HCT116 (cell line): ENCODE data around the gene ERAL1. TPM values are rescaled to one million over a fixed set of nuclear protein-coding genes. Genes with fewer than 3 reads are reported as not detected.

ENCODE experiments used
- ATAC-seq: fragments of 200-7000 bp; cut with Tn5 transposase; 2 replicates; pipeline ENCODE4 v1.9.1; 2020; ENCODE audit warnings: mild to moderate bottlenecking, moderate library complexity
- BruUV-seq: library from RNA; stranded (reverse); fragments of 400-500 nt; replicated peaks from 2 replicates; lab custom pipeline; 2021; lab: Mats Ljungman, UMichigan
- CTCF ChIA-PET: fragments of 300-600 bp; sonication (Branson Sonifier 250); formaldehyde crosslinking; loops from one replicate; lab custom pipeline; 2021; ENCODE audit warnings: antibody characterized with exemption; lab: Charles Lee
- POLR2A ChIA-PET: fragments of 300-600, 350-600 bp; sonication (Branson Sonifier 250); formaldehyde crosslinking; loops from one replicate; lab custom pipeline; 2021; ENCODE audit warnings: antibody characterized with exemption; lab: Charles Lee
- RAD21 ChIA-PET, 2 experiments: fragments of 300-600 bp; sonication (Branson Sonifier 250); formaldehyde crosslinking; loops; one replicate each; lab custom pipeline; 2023; ENCODE audit warnings: low total read pairs in 2 of 2; ENCODE audit not compliant: uncharacterized antibody in 2 of 2, unreplicated experiment in 2 of 2, low non-redundant PET in 1 of 2; lab: Charles Lee
- DNase-seq: peaks from one replicate; pipeline ENCODE4 v3.0.0-alpha.2; 2010; ENCODE audit warnings: low read depth, low spot score
- H2AFZ ChIP-seq: fragments of 200-600 bp; shearing (Covaris generic), sonication (generic); 2 replicates; pipeline ENCODE4 v1.6.1; 2017; ENCODE audit warnings: low read depth, mixed run types, mixed read lengths, antibody characterized with exemption, low read length; ENCODE audit not compliant: poor library complexity, severe bottlenecking
- H3K27ac ChIP-seq: 2 replicates; pipeline ENCODE4 v1.5.1; 2012; ENCODE audit warnings: low read depth, low read length
- H3K27me3 ChIP-seq: fragments of 200-600 bp; sonication (generic); 2 replicates; pipeline ENCODE4 v1.6.1; 2016; ENCODE audit warnings: mixed run types, low read length, mixed read lengths; ENCODE audit not compliant: insufficient read depth
- H3K36me3 ChIP-seq, 2 experiments: fragments of 200-500 bp in 1 of 2; fragments of 200-600 bp in 1 of 2; sonication (Bioruptor generic) in 1 of 2; sonication (generic) in 1 of 2; 2 replicates each; pipeline versions ENCODE4 v1.5.1 to v1.6.1; 2014 to 2016; ENCODE audit warnings: low read length in 2 of 2, inconsistent platforms in 1 of 2, mixed read lengths in 1 of 2, mixed run types in 1 of 2; ENCODE audit not compliant: insufficient read depth in 2 of 2, control insufficient read depth in 1 of 2
- H3K4me1 ChIP-seq, 2 experiments: fragments of 200-600 bp in 1 of 2; sonication (generic) in 1 of 2; 2 replicates each; pipeline versions ENCODE4 v1.5.1 to v1.6.1; 2012 to 2017; ENCODE audit warnings: low read length in 2 of 2, inconsistent platforms in 1 of 2, mild to moderate bottlenecking in 1 of 2, mixed read lengths in 1 of 2, mixed run types in 1 of 2, moderate library complexity in 1 of 2; ENCODE audit not compliant: insufficient read depth in 2 of 2, control insufficient read depth in 1 of 2
- H3K4me2 ChIP-seq: fragments of 200-600 bp; sonication (generic); 2 replicates; pipeline ENCODE4 v1.6.1; 2017; ENCODE audit warnings: mixed run types, low read length, mixed read lengths
- H3K4me3 ChIP-seq, 2 experiments: fragments of 200-600 bp in 1 of 2; sonication (generic) in 1 of 2; replicated peaks in 1 of 2; 2 replicates each; pipeline ENCODE4 v1.5.1; 2011 to 2016; ENCODE audit warnings: low read length in 2 of 2, control low read depth in 1 of 2, low read depth in 1 of 2, mild to moderate bottlenecking in 1 of 2, mixed read lengths in 1 of 2, mixed run types in 1 of 2
- H3K79me2 ChIP-seq: fragments of 200-600 bp; sonication (generic); 2 replicates; pipeline ENCODE4 v1.6.1; 2017; ENCODE audit warnings: mild to moderate bottlenecking, mixed run types, low read length, moderate library complexity, mixed read lengths; ENCODE audit not compliant: insufficient read depth
- H3K9ac ChIP-seq: fragments of 200-600 bp; sonication (generic); 2 replicates; pipeline ENCODE4 v1.6.1; 2016; ENCODE audit warnings: low read length, mixed read lengths
- H3K9me2 ChIP-seq: fragments of 200-600 bp; sonication (generic), shearing (Covaris generic); 2 replicates; pipeline ENCODE4 v1.6.1; 2017; ENCODE audit warnings: mixed run types, mild to moderate bottlenecking, moderate library complexity; ENCODE audit not compliant: insufficient read depth
- H3K9me3 ChIP-seq, 2 experiments: fragments of 200-500 bp in 1 of 2; fragments of 200-600 bp in 1 of 2; sonication (Bioruptor generic) in 1 of 2; sonication (generic) in 1 of 2; 2 replicates each; pipeline ENCODE4 v1.6.1; 2014 to 2017; ENCODE audit warnings: low read length in 2 of 2, mixed read lengths in 2 of 2, inconsistent platforms in 1 of 2, low read depth in 1 of 2, mild to moderate bottlenecking in 1 of 2, mixed run types in 1 of 2, moderate library complexity in 1 of 2; ENCODE audit not compliant: control insufficient read depth in 1 of 2, insufficient read depth in 1 of 2
- H4K20me1 ChIP-seq: fragments of 200-600 bp; sonication (generic), shearing (Covaris generic); 2 replicates; pipeline ENCODE4 v1.6.1; 2017; ENCODE audit warnings: mixed run types, mild to moderate bottlenecking, moderate library complexity; ENCODE audit not compliant: insufficient read depth
- ATF3 ChIP-seq: IDR thresholded peaks from 2 replicates; pipeline ENCODE4 v1.6.1; 2012
- CBX3 ChIP-seq: IDR thresholded peaks from 2 replicates; pipeline ENCODE4 v1.6.1; 2012; ENCODE audit warnings: low read depth
- CEBPB ChIP-seq: IDR thresholded peaks from 2 replicates; pipeline ENCODE4 v1.6.1; 2012; ENCODE audit warnings: low read depth
- CTCF ChIP-seq, 3 experiments: fragments of 200-600 bp in 1 of 3; sonication (generic) in 1 of 3; IDR thresholded peaks in 2 of 3; conservative IDR thresholded peaks in 1 of 3; 2 replicates each; pipeline ENCODE4 v1.5.1; 2012 to 2017; ENCODE audit warnings: low read depth in 2 of 3, low read length in 2 of 3, antibody characterized with exemption in 1 of 3, borderline replicate concordance in 1 of 3, control low read depth in 1 of 3, mild to moderate bottlenecking in 1 of 3, mixed read lengths in 1 of 3, mixed run types in 1 of 3, moderate library complexity in 1 of 3; ENCODE audit not compliant: insufficient read depth in 1 of 3
- EGR1 ChIP-seq: IDR thresholded peaks from 2 replicates; pipeline ENCODE4 v1.6.1; 2012; ENCODE audit warnings: low read depth
- ELF1 ChIP-seq: IDR thresholded peaks from 2 replicates; pipeline ENCODE4 v1.6.1; 2012; ENCODE audit warnings: low read depth, borderline replicate concordance
- EZH2 ChIP-seq: fragments of 200-600 bp; sonication (generic); IDR thresholded peaks from 2 replicates; pipeline ENCODE4 v1.6.1; 2017; ENCODE audit warnings: antibody characterized with exemption, mixed run types
- EZH2phosphoT487 ChIP-seq: fragments of 200-600 bp; IDR thresholded peaks from 2 replicates; pipeline ENCODE4 v1.6.1; 2018; ENCODE audit warnings: antibody characterized with exemption, borderline replicate concordance
- FOSL1 ChIP-seq: IDR thresholded peaks from 2 replicates; pipeline ENCODE4 v1.6.1; 2012; ENCODE audit warnings: low read depth
- JUND ChIP-seq: IDR thresholded peaks from 2 replicates; pipeline ENCODE4 v1.6.1; 2012
- MAX ChIP-seq: IDR thresholded peaks from 2 replicates; pipeline ENCODE4 v1.6.1; 2012
- POLR2A ChIP-seq: IDR thresholded peaks from 2 replicates; pipeline ENCODE4 v1.7.0; 2011; ENCODE audit warnings: borderline replicate concordance; ENCODE audit not compliant: insufficient read depth, insufficient read length; ENCODE audit errors: extremely low read depth
- POLR2AphosphoS5 ChIP-seq: IDR thresholded peaks from 2 replicates; pipeline ENCODE4 v1.6.1; 2011; ENCODE audit warnings: mild to moderate bottlenecking, low read depth, low read length, moderate library complexity
- RAD21 ChIP-seq: IDR thresholded peaks from 2 replicates; pipeline ENCODE4 v1.6.1; 2012; ENCODE audit warnings: low read depth, mild to moderate bottlenecking
- SIN3A ChIP-seq: IDR thresholded peaks from 2 replicates; pipeline ENCODE4 v1.6.1; 2012; ENCODE audit warnings: low read depth
- SP1 ChIP-seq: IDR thresholded peaks from 2 replicates; pipeline ENCODE4 v1.6.1; 2012; ENCODE audit warnings: low read depth
- SRF ChIP-seq: IDR thresholded peaks from 2 replicates; pipeline ENCODE4 v1.6.1; 2012; ENCODE audit warnings: low read depth
- TCF7L2 ChIP-seq: IDR thresholded peaks from 2 replicates; pipeline ENCODE4 v1.7.0; 2011; ENCODE audit warnings: borderline replicate concordance, inconsistent platforms; ENCODE audit not compliant: insufficient read depth, insufficient read length; ENCODE audit errors: extremely low read depth
- YY1 ChIP-seq: IDR thresholded peaks from 2 replicates; pipeline ENCODE4 v1.6.1; 2011; ENCODE audit warnings: low read length, low read depth, moderate library complexity, mild to moderate bottlenecking; ENCODE audit not compliant: insufficient replicate concordance; ENCODE audit errors: extremely low read depth
- ZBTB33 ChIP-seq: IDR thresholded peaks from 2 replicates; pipeline ENCODE4 v1.6.1; 2011; ENCODE audit warnings: mild to moderate bottlenecking, low read length, moderate library complexity; ENCODE audit not compliant: insufficient replicate concordance; ENCODE audit errors: extremely low read depth
- ZFX ChIP-seq: fragments of 450-650 bp; IDR thresholded peaks from 2 replicates; pipeline ENCODE4 v1.6.1; 2017
- ZNF274 ChIP-seq: fragments of 200-500 bp; sonication (Bioruptor generic); IDR thresholded peaks from 2 replicates; pipeline ENCODE4 v1.6.1; 2014; ENCODE audit warnings: mild to moderate bottlenecking, low read depth, low read length, inconsistent platforms
- intact Hi-C: fragments of 100-400 bp; cut with micrococcal nuclease; formaldehyde crosslinking; loops from 2 replicates; pipeline ENCODE4 v1.10.0; 2022
- total RNA-seq: library from RNA; stranded (reverse); gene quantifications from one replicate; pipeline ENCODE4 v1.2.1, GENCODE V29; 2021; ENCODE audit not compliant: unreplicated experiment

ERAL1 gene
- total RNA-seq, 1 experiment from 2014 or later, result 52.0 TPM

- Histone ChIP-seq H2AFZ (no peak within 1 kb of the TSS), H4K20me1 (no peaks in the 10 kb centered on the region), H3K4me2 (peak within 1 kb of the TSS; percentile 87), H3K36me3 (peaks cover 10 to 14% of the 10 kb centered on the region in 2 experiments; a peak in 2 of 4 replicates), H3K27me3 (no peaks in the 10 kb centered on the region), H3K4me1 (peaks cover 11 to 22% of the 10 kb centered on the region in 2 experiments; a peak in 3 of 4 replicates), H3K9me3 (no peaks in the 10 kb centered on the region), H3K79me2 (no peaks in the 10 kb centered on the region), H3K4me3 (peak within 1 kb of the TSS; percentile 70 to 84), H3K9me2 (no peaks in the 10 kb centered on the region), H3K9ac (peak within 1 kb of the TSS; percentile 85), H3K27ac (peak within 1 kb of the TSS; percentile 69)
- RAD21 ChIA-PET, result interaction anchor here in 1 of 2 experiments (1.3 kb wide), 1 partner anchor 176 kb away, joined by 3 read pairs; the partner anchor contains the start of gene TLCD1
- peak; percentile 95 for ATAC-seq
- DNase-seq, result peak; percentile 91
- POLR2A ChIA-PET, result no interaction called here
- intact Hi-C loops, result loop anchor here (1.0 to 10.0 kb wide), 4 partner anchors 48 to 258 kb away; partner anchors contain the start of genes BLTP2, PHF12 and TLCD1
- BruUV-seq, result no TSS peak
- CTCF ChIA-PET, result interaction anchor here (1.3 to 1.6 kb wide), 3 partner anchors 24 to 176 kb away, joined by 3 to 6 read pairs (median 5); no protein-coding TSS in a partner anchor
- TF ChIP-seq CEBPB, result no peak; the same call in 1 of the 2 replicates
- TF ChIP-seq ZNF274, result no peak
- TF ChIP-seq ZFX, result peak; percentile 93
- TF ChIP-seq EGR1, result peak; percentile 94
- peak; percentile 75 for TF ChIP-seq YY1
- peak; percentile 63 for TF ChIP-seq SP1
- no peak for TF ChIP-seq FOSL1
- TF ChIP-seq ZBTB33, result no peak
- TF ChIP-seq EZH2, result no peak
- no peak for TF ChIP-seq ELF1
- peak; percentile 58 for TF ChIP-seq POLR2A
- TF ChIP-seq SIN3A, result peak; percentile 93
- peak; percentile 68 for TF ChIP-seq RAD21
- TF ChIP-seq CBX3, result peak; percentile 98
- no peak for TF ChIP-seq EZH2phosphoT487
- peak; percentile 74 for TF ChIP-seq POLR2AphosphoS5
- TF ChIP-seq ATF3, result no peak; the same call in 1 of the 2 replicates
- TF ChIP-seq SRF, result no peak
- TF ChIP-seq CTCF (IDR thresholded peaks at IDR 0.05 in 2 of 3, conservative IDR thresholded peaks at IDR 0.05 in 1 of 3; ENCODE audit: borderline replicate concordance in 1 of 3, insufficient read depth in 1 of 3, low read depth in 2 of 3, low read length in 2 of 3), result peak; percentile 96 to 99 (median 97)
- peak; percentile 95 for TF ChIP-seq MAX
- no peak for TF ChIP-seq JUND
- peak; percentile 77 for TF ChIP-seq TCF7L2
Measured at GRCh38 chr17:28902819-28903545, 48.2 kb downstream of the ERAL1 start, which contains the start of gene DHRS13. Gene DHRS13 (minus strand): TSS chr17:28903079. CDS start chr17:28902944, 135 bp downstream.
